Activated T-cell treated with anti-CD3 and anti-CD28 coated beads, Interleukin-2, amount 50 U/mL, for 72 hours (primary cell): ENCODE results near the gene PRMT9. TPM values are rescaled to one million over a fixed set of nuclear protein-coding genes. Genes with fewer than 3 reads are reported as not detected.

ENCODE experiments used
- ATAC-seq, 2 donors: fragments of 150-1000 bp; cut with Tn5 transposase; replicated peaks in 1 of 2; 2 replicates each; pipeline ENCODE4 v1.10.0; 2021; ENCODE audit warnings: moderate library complexity in 2 of 2, mild to moderate bottlenecking in 1 of 2
- DNase-seq, 2 donors: peaks; one replicate each; pipeline ENCODE4 v3.0.0; 2021 to 2022; ENCODE audit warnings: mixed read lengths in 1 of 2
- H3K27ac Mint-ChIP-seq: one replicate; pipeline ENCODE4 v1.8.0; 2022; ENCODE audit warnings: mild to moderate bottlenecking, moderate library complexity, mixed read lengths
- H3K27me3 Mint-ChIP-seq: one replicate; pipeline ENCODE4 v1.8.0; 2022; ENCODE audit warnings: low read depth, mixed read lengths
- H3K36me3 Mint-ChIP-seq, 2 donors: one replicate each; pipeline ENCODE4 v1.8.0; 2022; ENCODE audit warnings: mixed read lengths in 2 of 2, mild to moderate bottlenecking in 1 of 2; ENCODE audit not compliant: insufficient read depth in 2 of 2
- H3K4me1 Mint-ChIP-seq: one replicate; pipeline ENCODE4 v1.8.0; 2022; ENCODE audit warnings: low read depth, mixed read lengths
- H3K4me3 Mint-ChIP-seq, 2 donors: one replicate each; pipeline ENCODE4 v1.8.0; 2022; ENCODE audit warnings: mild to moderate bottlenecking in 2 of 2, mixed read lengths in 2 of 2, moderate library complexity in 2 of 2
- H3K9me3 Mint-ChIP-seq, 2 donors: one replicate each; pipeline ENCODE4 v1.8.0; 2022; ENCODE audit warnings: mixed read lengths in 2 of 2
- total RNA-seq, 2 donors: library from RNA; stranded (reverse); gene quantifications; one replicate each; pipeline ENCODE4 v1.2.3, GENCODE V29; 2022

Gene PRMT9
- total RNA-seq, 2 donors from 2014 or later, result 8.9 to 9.0 TPM

- H3K36me3 Mint-ChIP-seq, result no peaks in the 10 kb centered on the region
- DNase-seq (no peak), ATAC-seq (no peak)
- H3K27ac Mint-ChIP-seq, result no peak overlapping the region
- no peaks in the 10 kb centered on the region for H3K4me1 Mint-ChIP-seq
- H3K9me3 Mint-ChIP-seq, result no peaks in the 10 kb centered on the region
- H3K4me3 Mint-ChIP-seq, result no peak overlapping the region
- H3K27me3 Mint-ChIP-seq, result no peaks in the 10 kb centered on the region
These were observed 84.8 kb downstream of the PRMT9 start for GRCh38 chr4:147599206-147599605.

- no peak for DNase-seq
- Mint-ChIP-seq H3K4me1 (no peaks in the 10 kb centered on the region), H3K36me3 (no peaks in the 10 kb centered on the region), H3K4me3 (no peak overlapping the region), H3K27me3 (peaks cover 7% of the 10 kb centered on the region), H3K9me3 (no peaks in the 10 kb centered on the region), H3K27ac (no peak overlapping the region)
- ATAC-seq, result no peak
These were observed 86.4 kb downstream of the PRMT9 start for GRCh38 chr4:147597561-147597960.

GRCh38 chr4:147596981-147597380 is 87.0 kb downstream of the PRMT9 start:
- H3K4me3 Mint-ChIP-seq, result no peak overlapping the region
- H3K27ac Mint-ChIP-seq, result no peak overlapping the region
- peaks cover 8% of the 10 kb centered on the region for H3K27me3 Mint-ChIP-seq
- no peaks in the 10 kb centered on the region for H3K36me3 Mint-ChIP-seq
- H3K4me1 Mint-ChIP-seq, result no peaks in the 10 kb centered on the region
- ATAC-seq (no peak), DNase-seq (no peak)
- H3K9me3 Mint-ChIP-seq, result no peaks in the 10 kb centered on the region

- no peaks in the 10 kb centered on the region for H3K9me3 Mint-ChIP-seq
- H3K4me3 Mint-ChIP-seq, result no peak overlapping the region
- H3K27ac Mint-ChIP-seq, result no peak overlapping the region
- H3K4me1 Mint-ChIP-seq, result no peaks in the 10 kb centered on the region
- H3K27me3 Mint-ChIP-seq, result peaks cover 8% of the 10 kb centered on the region
- no peak for DNase-seq
- no peak for ATAC-seq
- H3K36me3 Mint-ChIP-seq, result no peaks in the 10 kb centered on the region
These were observed 87.6 kb downstream of the PRMT9 start for GRCh38 chr4:147596377-147596776.

GRCh38 chr4:147594578-147594977 is 89.4 kb downstream of the PRMT9 start:
- Mint-ChIP-seq H3K4me3 (no peak overlapping the region), H3K27ac (no peak overlapping the region), H3K4me1 (no peaks in the 10 kb centered on the region), H3K36me3 (no peaks in the 10 kb centered on the region), H3K9me3 (no peaks in the 10 kb centered on the region), H3K27me3 (peaks cover 8% of the 10 kb centered on the region)
- ATAC-seq, result no peak
- DNase-seq, result no peak

- Mint-ChIP-seq H3K36me3 (no peaks in the 10 kb centered on the region), H3K27me3 (peaks cover 8% of the 10 kb centered on the region), H3K4me3 (no peak overlapping the region), H3K9me3 (no peaks in the 10 kb centered on the region), H3K27ac (no peak overlapping the region), H3K4me1 (no peaks in the 10 kb centered on the region)
- ATAC-seq, result no peak
- no peak for DNase-seq
These were observed 89.9 kb downstream of the PRMT9 start for GRCh38 chr4:147594107-147594506.

- H3K4me3 Mint-ChIP-seq, result no peak overlapping the region
- no peak for ATAC-seq
- no peaks in the 10 kb centered on the region for H3K36me3 Mint-ChIP-seq
- H3K27me3 Mint-ChIP-seq, result peaks cover 9% of the 10 kb centered on the region
- H3K27ac Mint-ChIP-seq, result no peak overlapping the region
- DNase-seq, result no peak
- no peaks in the 10 kb centered on the region for H3K4me1 Mint-ChIP-seq
- H3K9me3 Mint-ChIP-seq, result no peaks in the 10 kb centered on the region
These were observed 92.9 kb downstream of the PRMT9 start for GRCh38 chr4:147591106-147591505.

GRCh38 chr4:147590249-147590920 is 93.6 kb downstream of the PRMT9 start:
- peak; percentile 37 to 54 for DNase-seq
- Mint-ChIP-seq H3K4me3 (no peak overlapping the region), H3K27me3 (peaks cover 16% of the 10 kb centered on the region), H3K36me3 (no peaks in the 10 kb centered on the region), H3K27ac (no peak overlapping the region), H3K4me1 (no peaks in the 10 kb centered on the region), H3K9me3 (peaks cover 0 to 2% of the 10 kb centered on the region in 2 donors)
- ATAC-seq, result no peak

- peaks cover 2 to 5% of the 10 kb centered on the region in 2 donors for H3K9me3 Mint-ChIP-seq
- no peak overlapping the region for H3K4me3 Mint-ChIP-seq
- no peak overlapping the region for H3K27ac Mint-ChIP-seq
- ATAC-seq (no peak), DNase-seq (no peak)
- no peaks in the 10 kb centered on the region for H3K4me1 Mint-ChIP-seq
- no peaks in the 10 kb centered on the region for H3K36me3 Mint-ChIP-seq
- H3K27me3 Mint-ChIP-seq, result peaks cover 19% of the 10 kb centered on the region
These were observed 94.4 kb downstream of the PRMT9 start for GRCh38 chr4:147589586-147589985.

Other genes with a start within 250 kb of the PRMT9 start
- gene EDNRA, start 203.1 kb downstream of the PRMT9 start, total RNA-seq, result under 1 TPM; 0.34 to 0.69 TPM
- gene TMEM184C, start 66.8 kb downstream of the PRMT9 start, total RNA-seq, result 10 to 100 TPM; 15.7 to 17.3 TPM
- 10 to 100 TPM in 1 of 2 donors, 1 to 10 TPM in 1; 9.3 to 12.4 TPM for gene ARHGAP10, start 47.9 kb upstream of the PRMT9 start, total RNA-seq